Upper lobe of right lung (tissue), 1 donor: ENCODE results near the gene OTX1. TPM values are rescaled to one million over a fixed set of nuclear protein-coding genes. Genes with fewer than 3 reads are reported as not detected.
"Not testable (repeated sequence)": the region's sequence is repeated elsewhere in the genome, so short reads cannot be mapped to it uniquely, and the experiment has no call there.

Experiments
- ATAC-seq: fragments of 200-7000 bp; cut with Tn5 transposase; one replicate; pipeline ENCODE4 v1.9.1; 2020; ENCODE audit warnings: mild to moderate bottlenecking, moderate library complexity
- DNase-seq: peaks from one replicate; pipeline ENCODE4 v3.0.0-alpha.2; 2020
- H3K27ac ChIP-seq: fragments of 200-600 bp; one replicate; pipeline ENCODE4 v1.8.0; 2022
- H3K27me3 ChIP-seq: fragments of 200-600 bp; one replicate; pipeline ENCODE4 v1.8.0; 2022; ENCODE audit warnings: mild to moderate bottlenecking
- H3K36me3 ChIP-seq: fragments of 200-600 bp; one replicate; pipeline ENCODE4 v1.8.0; 2022
- H3K4me1 ChIP-seq: fragments of 200-600 bp; one replicate; pipeline ENCODE4 v1.8.0; 2022
- H3K4me3 ChIP-seq: fragments of 200-600 bp; one replicate; pipeline ENCODE4 v1.8.0; 2022; ENCODE audit warnings: mild to moderate bottlenecking
- H3K9me3 ChIP-seq: fragments of 200-600 bp; one replicate; pipeline ENCODE4 v1.8.0; 2022
- CTCF ChIP-seq: fragments of 200-600 bp; IDR thresholded peaks from one replicate; pipeline ENCODE4 v1.8.0; 2022; ENCODE audit warnings: antibody characterized with exemption
- intact Hi-C: fragments of 100-400 bp; cut with DNase I; formaldehyde crosslinking; loops from one replicate; pipeline ENCODE4 v1.11.0; 2022
- total RNA-seq: library from RNA; stranded (reverse); fragmentation: NEBNext Ultra II Directional; extraction: Animal tissue kit (Norgen Biotek cat#: 25700); gene quantifications from one replicate; pipeline ENCODE4 v1.2.1, GENCODE V29; 2021
- donor health status: DM: no; HTN: yes; CAD: no; lungs with severe emphysema.

The OTX1 gene
- total RNA-seq, 1 donor from 2014 or later = not detected

- Histone ChIP-seq H3K4me3 (no peak overlapping the region), H3K4me1 (no peaks in the 10 kb centered on the region), H3K9me3 (no peaks in the 10 kb centered on the region), H3K27me3 (no peaks in the 10 kb centered on the region), H3K27ac (no peak overlapping the region), H3K36me3 (peaks cover 8% of the 10 kb centered on the region)
- intact Hi-C loops = no loop called here
- DNase-seq (no peak), ATAC-seq (no peak)
- no peak for TF ChIP-seq CTCF
Observed at GRCh38 chr2:63009490-63009889, 41.1 kb upstream of the OTX1 start.

- Histone ChIP-seq H3K36me3 (peaks cover 8% of the 10 kb centered on the region), H3K9me3 (no peaks in the 10 kb centered on the region), H3K4me3 (no peak overlapping the region), H3K27me3 (no peaks in the 10 kb centered on the region), H3K27ac (no peak overlapping the region), H3K4me1 (no peaks in the 10 kb centered on the region)
- intact Hi-C loops = no loop called here
- no peak for TF ChIP-seq CTCF
- DNase-seq (no peak), ATAC-seq (no peak)
Observed at GRCh38 chr2:63012541-63012940, 38.1 kb upstream of the OTX1 start.

GRCh38 chr2:63013438-63013837 is 37.2 kb upstream of the OTX1 start:
- Histone ChIP-seq H3K36me3 (peaks cover 8% of the 10 kb centered on the region), H3K4me3 (no peak overlapping the region), H3K9me3 (no peaks in the 10 kb centered on the region), H3K27ac (no peak overlapping the region), H3K4me1 (no peaks in the 10 kb centered on the region), H3K27me3 (no peaks in the 10 kb centered on the region)
- no peak for TF ChIP-seq CTCF
- intact Hi-C loops = no loop called here
- no peak for DNase-seq
- no peak for ATAC-seq

- ATAC-seq = no peak
- Histone ChIP-seq H3K27ac (no peak overlapping the region), H3K4me3 (no peak overlapping the region), H3K36me3 (peaks cover 8% of the 10 kb centered on the region), H3K9me3 (no peaks in the 10 kb centered on the region), H3K27me3 (no peaks in the 10 kb centered on the region), H3K4me1 (no peaks in the 10 kb centered on the region)
- intact Hi-C loops = no loop called here
- no peak for DNase-seq
- TF ChIP-seq CTCF = no peak
Observed at GRCh38 chr2:63015389-63015788, 35.2 kb upstream of the OTX1 start.

GRCh38 chr2:63018439-63018838 is 32.2 kb upstream of the OTX1 start:
- Histone ChIP-seq H3K9me3 (no peaks in the 10 kb centered on the region), H3K27ac (no peak overlapping the region), H3K4me1 (no peaks in the 10 kb centered on the region), H3K4me3 (no peak overlapping the region), H3K36me3 (peaks cover 2% of the 10 kb centered on the region), H3K27me3 (no peaks in the 10 kb centered on the region)
- no peak for ATAC-seq
- no peak for TF ChIP-seq CTCF
- intact Hi-C loops = no loop called here
- no peak for DNase-seq

GRCh38 chr2:63019686-63020085 is 30.9 kb upstream of the OTX1 start:
- H3K4me3 ChIP-seq, DNase-seq, ATAC-seq, H3K36me3 ChIP-seq, intact Hi-C loops, H3K9me3 ChIP-seq, H3K27ac ChIP-seq, H3K4me1 ChIP-seq, H3K27me3 ChIP-seq: not testable (repeated sequence)
